ENCODE data around the gene PITPNC1. TPM values are rescaled to one million over a fixed set of nuclear protein-coding genes. Genes with fewer than 3 reads are reported as not detected.

Gene PITPNC1
- total and polyA plus RNA-seq, 2 donors (not counting 1 experiment from before 2014, with no cell fraction given): 4.7 to 26.1 TPM

DNA sequence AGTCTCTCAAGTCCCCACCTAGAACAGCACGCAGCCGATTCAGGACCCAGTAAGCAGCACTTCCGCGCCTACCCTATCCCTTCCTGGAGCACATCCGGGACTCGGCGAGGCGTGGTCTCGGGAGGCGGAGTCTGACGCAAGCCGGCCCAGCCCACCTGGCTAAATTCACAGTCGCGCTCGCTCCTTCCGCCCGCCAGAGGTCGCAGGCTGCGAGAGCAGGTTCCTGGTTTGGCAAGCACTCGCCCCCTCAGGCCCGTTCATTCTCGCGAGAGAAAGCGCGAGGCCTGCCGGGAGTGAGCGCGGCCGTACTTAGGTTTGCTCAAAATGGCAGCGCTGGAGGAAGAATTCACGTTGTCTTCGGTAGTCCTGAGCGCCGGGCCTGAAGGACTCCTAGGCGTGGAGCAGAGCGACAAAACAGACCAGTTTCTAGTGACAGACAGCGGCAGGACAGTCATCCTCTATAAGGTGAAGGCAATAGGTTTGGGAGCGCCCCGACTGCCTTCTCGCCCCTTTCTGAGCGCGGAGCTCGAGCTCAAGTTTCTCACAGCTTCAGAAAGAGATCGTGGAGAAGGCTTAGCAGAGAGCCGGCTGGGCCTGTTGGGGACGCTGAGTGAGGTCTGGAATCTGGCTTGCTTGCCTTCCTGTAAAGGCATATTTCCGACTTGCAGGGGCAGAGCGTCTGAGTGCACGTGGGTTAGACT, 340.7 kb downstream of the PITPNC1 start, which contains the start of gene NOL11:
Gene NOL11, plus strand, starts transcription at position 313 of the 701 bp plus-strand sequence. Its CDS starts 12 bp downstream, at position 325.
- ChIA-PET CTCF (interaction anchor here (0.6 to 2.5 kb wide), 4 partner anchors 37 to 342 kb away, joined by 3 to 11 read pairs (median 4); no protein-coding TSS in a partner anchor), POLR2A (interaction anchor here (0.5 to 1.6 kb wide), 5 partner anchors 107 to 740 kb away, joined by 3 to 7 read pairs (median 4); partner anchors contain the start of genes BPTF and WIPI1)
- no peaks in the 10 kb centered on the region for H3K9me3 Mint-ChIP-seq (ENCODE audit: insufficient read depth)
- peaks cover 0 to 25% of the 10 kb centered on the region in 2 experiments for H3K36me3 ChIP-seq (replicated peaks in 1 of 2; ENCODE audit: control extremely low read depth in 1 of 2, control insufficient read depth in 1 of 2, extremely low read depth in 1 of 2, insufficient read depth in 2 of 2, low read length in 1 of 2)
- H3K27me3 Mint-ChIP-seq: no peaks in the 10 kb centered on the region
- H3K4me1 Mint-ChIP-seq: peaks cover 20% of the 10 kb centered on the region
- H3K27ac Mint-ChIP-seq: peak within 1 kb of the TSS; percentile 97
- H2AFZ ChIP-seq (ENCODE audit: insufficient read depth, low read depth, low read length, poor library complexity, severe bottlenecking): peak within 1 kb of the TSS; percentile 96
- ATAC-seq (ENCODE audit: low read depth) (peak; percentile 95), DNase-seq (peak; percentile 100)
- peak within 1 kb of the TSS; percentile 98 for H3K9ac ChIP-seq (ENCODE audit: low read length)
- no peaks in the 10 kb centered on the region for H4K20me1 ChIP-seq (ENCODE audit: control insufficient read depth, insufficient read depth, low read length, poor library complexity, severe bottlenecking)
- H3K27ac ChIP-seq (ENCODE audit: low read length in 2 of 2): peak within 1 kb of the TSS; percentile 88 to 97
- H3K9me3 ChIP-seq (ENCODE audit: control extremely low read depth in 1 of 3, control insufficient read depth in 2 of 3, insufficient read depth in 1 of 3, low read length in 2 of 3): peaks cover 0 to 3% (median 0%) of the 10 kb centered on the region in 3 donors
- peaks cover 18 to 21% of the 10 kb centered on the region in 2 donors for H3K4me1 ChIP-seq (ENCODE audit: control insufficient read depth in 2 of 2, insufficient read depth in 2 of 2, low read length in 2 of 2)
- H3K79me2 ChIP-seq (ENCODE audit: control insufficient read depth, insufficient read depth, low read length): peaks cover 31% of the 10 kb centered on the region
- intact Hi-C loops (cut with micrococcal nuclease): loop anchor here (1.0 to 10.0 kb wide), 7 partner anchors 96 to 740 kb away; partner anchors contain the start of genes BPTF, KPNA2, PITPNC1 and WIPI1
- WGBS (ENCODE audit: insufficient coverage): under 1% methylated on average over 49 of the region's 49 CpGs
- peak within 1 kb of the TSS; percentile 70 to 97 (median 91) for H3K4me3 ChIP-seq (ENCODE audit: control extremely low read depth in 1 of 5, extremely low read depth in 1 of 5, insufficient read depth in 1 of 5, low read depth in 2 of 5, low read length in 4 of 5)
- peak within 1 kb of the TSS; percentile 89 for H3K4me2 ChIP-seq (replicated peaks; ENCODE audit: low read depth, low read length, poor library complexity, severe bottlenecking)
- TF ChIP-seq CTCF (IDR thresholded peaks at IDR 0.05): peak; percentile 86
- TF ChIP-seq EZH2 (IDR thresholded peaks at IDR 0.05; ENCODE audit: borderline replicate concordance, insufficient read depth, low read depth, low read length, poor library complexity, severe bottlenecking): no peak
- H3K27me3 ChIP-seq (replicated peaks in 1 of 4; ENCODE audit: control extremely low read depth in 1 of 4, control insufficient read depth in 3 of 4, insufficient read depth in 4 of 4, low read length in 3 of 4): no peaks in the 10 kb centered on the region
- peak within 1 kb of the TSS; percentile 98 for H3K4me3 Mint-ChIP-seq
